HG02970 (cell line): ENCODE measurements around the gene MAPK8IP2.
"Not testable (repeated sequence)": the region's sequence is repeated elsewhere in the genome, so short reads cannot be mapped to it uniquely, and the experiment has no call there.

Experiments
- ATAC-seq: cut with Tn5 transposase; IDR thresholded peaks from one replicate; pipeline ENCODE4 v1.9.1; 2021; ENCODE audit warnings: mild to moderate bottlenecking, moderate library complexity, moderate number of reproducible peaks; ENCODE audit not compliant: unreplicated experiment, low FRiP score

MAPK8IP2 gene

GRCh38 chr22:50628543-50629134 lies 28.0 kb downstream of the MAPK8IP2 start:
- ATAC-seq = peak; percentile 17

- ATAC-seq = no peak
Observed at GRCh38 chr22:50630376-50630775, 29.8 kb downstream of the MAPK8IP2 start.

DNA sequence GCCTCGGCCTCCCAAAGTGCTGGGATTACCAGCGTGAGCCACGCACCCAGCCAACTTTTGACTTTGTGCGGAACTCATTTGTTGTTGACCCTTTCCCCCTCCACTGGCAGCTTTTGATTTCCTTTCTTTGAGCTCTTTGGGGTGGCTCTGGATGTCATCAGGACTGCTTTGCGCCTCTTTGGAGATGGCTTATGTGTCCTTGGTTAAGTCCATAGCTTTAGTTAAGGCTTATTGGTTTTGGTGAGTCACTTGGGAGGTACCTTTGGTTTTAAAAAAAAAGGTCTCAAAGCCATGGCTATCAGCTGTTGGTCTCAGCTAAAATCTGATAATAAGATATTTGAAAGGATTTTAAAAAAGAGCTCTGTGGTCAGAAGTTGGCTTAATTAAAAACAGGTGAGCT lies 32.5 kb downstream of the MAPK8IP2 start:
- no peak for ATAC-seq

- no peak for ATAC-seq
Observed at GRCh38 chr22:50633771-50634170, 33.2 kb downstream of the MAPK8IP2 start.

DNA sequence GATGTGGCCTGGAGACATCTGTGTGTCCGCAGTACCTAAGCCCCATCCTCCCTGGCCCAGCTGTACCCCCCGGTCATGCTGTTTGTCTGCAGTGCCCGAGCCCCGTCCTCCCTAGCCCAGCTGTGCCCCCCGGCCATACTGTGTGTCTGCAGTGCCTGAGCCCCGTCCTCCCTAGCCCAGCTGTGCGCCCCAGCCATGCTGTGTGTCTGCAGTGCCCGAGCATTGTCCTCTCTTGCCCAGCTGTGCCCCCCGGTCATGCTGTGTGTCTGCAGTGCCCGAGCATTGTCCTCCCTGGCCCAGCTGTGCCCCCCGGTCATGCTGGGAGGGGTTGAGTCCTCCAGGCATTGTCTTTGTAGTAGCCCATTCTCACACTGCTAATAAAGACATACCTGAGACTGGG lies 35.0 kb downstream of the MAPK8IP2 start:
- no peak for ATAC-seq

DNA sequence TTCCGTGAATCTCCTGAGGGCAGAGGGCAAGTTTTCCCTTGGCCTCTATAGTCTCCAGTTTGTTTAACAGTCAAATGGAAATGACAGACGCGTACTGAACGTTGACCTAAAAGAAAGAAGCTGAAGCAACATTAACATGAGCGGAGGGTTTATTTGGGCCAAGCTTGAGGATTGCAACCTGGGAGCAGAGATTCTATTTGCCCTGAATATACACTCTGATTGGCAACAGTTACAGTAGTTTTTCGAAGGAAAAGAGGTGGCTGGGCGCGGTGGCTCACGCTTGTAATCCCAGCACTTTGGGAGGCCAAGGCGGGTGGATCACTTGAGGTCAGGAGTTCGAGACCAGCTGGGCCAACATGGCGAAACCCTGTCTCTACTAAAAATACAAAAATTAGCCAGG lies 39.7 kb downstream of the MAPK8IP2 start:
- ATAC-seq = not testable (repeated sequence)

DNA sequence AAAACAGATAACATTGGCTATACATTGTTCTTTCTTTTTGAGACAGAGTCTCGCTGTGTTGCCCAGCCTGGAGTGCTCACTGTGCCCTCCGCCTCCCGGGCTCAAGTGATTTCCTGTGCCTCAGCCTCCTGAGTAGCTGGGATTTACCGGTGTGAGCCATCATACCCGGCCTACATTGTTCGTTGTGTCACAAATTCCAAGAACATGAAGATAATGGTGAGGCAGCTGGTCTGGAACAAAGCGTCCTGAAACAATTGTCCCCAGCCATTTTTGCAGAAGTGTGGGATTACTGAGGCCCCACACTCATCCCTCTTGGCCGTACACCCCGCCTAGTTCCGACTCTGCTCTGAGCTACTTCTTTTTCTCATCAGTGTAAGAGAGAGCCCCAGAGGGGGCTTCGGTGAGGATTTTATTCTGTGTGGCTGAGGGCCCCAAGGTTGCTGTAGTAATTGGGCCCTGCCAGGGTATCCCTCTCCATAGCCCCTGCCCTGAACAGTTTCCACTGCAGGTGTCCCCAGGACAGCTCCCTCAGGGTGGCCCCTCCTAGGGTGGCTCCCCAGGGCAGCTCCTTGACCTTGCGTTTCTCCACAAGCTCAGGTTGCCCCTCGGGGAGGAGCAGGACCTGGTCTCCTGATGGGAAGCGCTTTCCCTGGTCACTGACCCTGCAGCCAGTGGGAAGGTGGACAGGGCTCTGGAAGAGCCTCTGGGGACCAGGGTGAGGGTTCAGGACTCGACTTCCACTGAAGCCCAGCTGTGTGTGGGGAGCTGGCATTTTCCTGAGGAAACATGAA lies 40.5 kb downstream of the MAPK8IP2 start:
- ATAC-seq = no peak

GRCh38 chr22:50641696-50642607 lies 41.4 kb downstream of the MAPK8IP2 start:
- ATAC-seq = no peak

DNA sequence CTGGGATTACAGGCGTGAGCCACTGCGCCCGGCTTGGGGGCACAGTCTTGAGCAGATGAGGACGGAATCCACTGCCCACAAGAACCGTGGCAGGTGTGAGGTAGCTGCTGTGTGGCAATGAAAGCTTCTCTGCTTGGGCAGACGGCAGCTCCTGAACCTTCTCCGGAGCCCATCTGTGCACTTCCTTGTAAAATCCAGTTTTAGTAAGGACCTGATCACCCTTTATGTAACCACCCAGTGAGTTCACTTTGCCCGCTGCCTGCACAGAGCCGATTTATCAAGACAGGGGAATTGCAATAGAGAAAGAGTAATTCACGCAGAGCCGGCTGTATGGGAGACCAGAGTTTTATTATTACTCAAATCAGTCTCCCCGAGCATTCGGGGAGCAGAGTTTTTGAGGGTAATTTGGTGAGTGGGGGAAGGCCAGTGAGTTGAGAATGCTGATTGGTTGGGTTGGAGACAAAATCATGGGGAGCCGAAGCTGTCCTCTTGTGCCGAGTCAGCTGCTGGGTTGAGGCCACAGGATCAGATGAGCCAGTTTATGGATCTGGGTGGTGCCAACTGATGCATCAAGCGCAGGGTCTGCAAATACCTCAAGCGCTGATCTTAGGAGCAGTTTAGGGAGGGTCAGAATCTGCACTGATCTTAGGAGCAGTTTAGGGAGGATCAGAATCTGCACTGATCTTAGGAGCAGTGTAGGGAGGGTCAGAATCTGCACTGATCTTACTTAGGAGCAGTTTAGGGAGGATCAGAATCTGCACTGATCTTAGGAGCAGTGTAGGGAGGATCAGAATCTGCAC lies 42.6 kb downstream of the MAPK8IP2 start:
- not testable (repeated sequence) for ATAC-seq

DNA sequence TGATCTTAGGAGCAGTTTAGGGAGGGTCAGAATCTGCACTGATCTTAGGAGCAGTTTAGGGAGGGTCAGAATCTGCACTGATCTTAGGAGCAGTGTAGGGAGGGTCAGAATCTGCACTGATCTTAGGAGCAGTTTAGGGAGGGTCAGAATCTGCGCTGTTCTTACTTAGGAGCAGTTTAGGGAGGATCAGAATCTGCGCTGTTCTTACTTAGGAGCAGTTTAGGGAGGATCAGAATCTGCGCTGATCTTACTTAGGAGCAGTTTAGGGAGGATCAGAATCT lies 43.2 kb downstream of the MAPK8IP2 start:
- ATAC-seq = not testable (repeated sequence)

- no peak for ATAC-seq
Observed at GRCh38 chr22:50653256-50653655, 52.7 kb downstream of the MAPK8IP2 start.

DNA sequence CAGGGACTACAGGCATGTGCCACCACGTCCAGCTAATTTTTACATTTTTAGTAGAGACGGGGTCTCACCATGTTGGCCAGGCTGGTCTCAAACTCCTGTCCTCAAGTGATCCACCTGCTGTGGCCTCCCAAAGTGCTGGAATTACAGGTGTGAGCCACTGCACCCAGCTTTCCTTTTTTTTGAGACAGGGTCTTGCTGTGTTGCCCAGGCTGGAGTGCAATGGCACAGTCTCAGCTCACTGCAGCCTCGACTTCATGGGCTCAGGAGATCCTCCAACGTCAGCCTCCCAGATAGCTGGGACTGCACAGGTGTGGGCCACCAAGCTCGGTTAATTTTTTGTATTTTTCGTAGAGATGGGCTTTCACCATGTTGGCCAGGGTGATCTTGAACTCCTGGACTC lies 54.1 kb downstream of the MAPK8IP2 start:
- not testable (repeated sequence) for ATAC-seq

DNA sequence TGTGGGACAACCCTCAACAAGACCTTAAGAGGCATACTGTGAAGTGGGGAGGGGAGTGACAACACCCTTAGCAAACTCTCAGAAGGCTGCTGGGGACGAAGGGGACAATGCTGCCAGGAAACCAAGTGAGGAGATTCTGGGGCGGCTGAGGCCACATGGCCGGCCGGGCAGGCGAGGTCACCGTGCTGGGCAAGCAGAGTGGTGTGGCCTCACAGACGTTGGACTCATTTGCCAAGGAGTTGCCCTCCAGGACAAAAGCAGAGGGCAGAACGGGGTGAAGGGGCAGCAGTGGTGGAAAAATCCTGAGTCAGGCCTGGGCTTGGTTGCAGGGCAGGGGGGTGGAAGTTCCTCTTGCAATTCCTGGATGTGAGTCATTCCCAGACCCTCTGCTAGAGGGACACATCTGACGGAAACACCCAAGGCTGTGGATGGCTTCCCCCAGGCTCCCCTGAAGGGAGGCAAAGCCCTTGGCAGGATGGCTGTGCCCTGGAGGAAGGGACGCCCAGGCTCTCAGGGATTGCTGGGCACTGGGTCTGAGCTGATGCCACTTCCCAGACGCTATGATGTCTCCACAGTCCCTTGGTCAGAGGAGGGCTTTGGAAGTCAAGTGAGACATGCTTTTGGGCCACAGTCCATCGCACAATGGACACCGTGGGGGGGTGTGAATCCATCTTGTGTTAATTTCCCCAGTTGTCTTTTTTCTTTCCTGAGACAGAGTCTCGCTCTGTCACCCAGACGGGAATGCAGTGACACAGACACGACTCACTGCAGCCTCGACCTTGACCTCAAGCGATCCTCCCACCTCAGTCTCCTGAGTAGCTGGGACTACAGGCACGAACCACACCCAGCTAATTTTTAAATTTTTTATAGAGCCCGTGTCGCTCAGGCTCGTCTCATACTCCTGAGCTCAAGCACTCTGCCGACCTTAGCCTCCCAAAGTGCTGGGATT lies 55.8 kb downstream of the MAPK8IP2 start:
- no peak for ATAC-seq

DNA sequence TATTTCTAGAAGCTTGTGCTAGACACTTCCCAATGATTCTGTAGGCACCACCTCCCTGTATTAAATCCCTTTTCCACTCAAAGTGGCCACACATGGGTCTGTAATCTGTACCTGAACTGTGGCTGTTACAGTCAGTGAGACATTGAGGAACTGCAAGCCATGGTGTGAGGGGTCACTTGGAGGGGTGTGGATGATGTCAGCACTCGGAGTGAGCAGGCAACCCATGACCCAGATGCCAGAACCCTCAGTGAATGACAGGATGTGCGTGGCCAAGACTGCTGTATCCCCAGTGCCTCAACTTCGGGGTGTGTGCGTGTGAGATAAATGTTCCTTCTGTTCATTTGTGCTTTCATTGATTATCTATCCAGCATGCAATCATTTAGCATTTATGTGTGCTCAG lies 57.3 kb downstream of the MAPK8IP2 start:
- no peak for ATAC-seq

GRCh38 chr22:50659711-50660110 lies 59.1 kb downstream of the MAPK8IP2 start:
- ATAC-seq = not testable (repeated sequence)

GRCh38 chr22:50660306-50660705 lies 59.7 kb downstream of the MAPK8IP2 start:
- no peak for ATAC-seq
